Neuron (in vitro differentiated cells): ENCODE data around the gene CYP2D6.
"Not testable (repeated sequence)": the region's sequence is repeated elsewhere in the genome, so short reads cannot be mapped to it uniquely, and the experiment has no call there.

Source experiments
- H2AFZ ChIP-seq: one replicate; pipeline ENCODE4 v1.6.1; 2013; ENCODE audit warnings: low read depth, mild to moderate bottlenecking, inconsistent platforms, low read length, moderate library complexity
- H3K27me3 ChIP-seq: one replicate; pipeline ENCODE4 v1.6.1; 2013; ENCODE audit warnings: low read length; ENCODE audit not compliant: insufficient read depth
- H3K36me3 ChIP-seq: one replicate; pipeline ENCODE4 v1.6.1; 2013; ENCODE audit warnings: low read length; ENCODE audit not compliant: insufficient read depth
- H3K4me1 ChIP-seq: one replicate; pipeline ENCODE4 v1.6.1; 2013; ENCODE audit warnings: low read length; ENCODE audit not compliant: insufficient read depth
- H3K4me3 ChIP-seq: 2 replicates; pipeline ENCODE4 v1.5.1; 2013; ENCODE audit warnings: mild to moderate bottlenecking, low read length, moderate library complexity
- H3K9me3 ChIP-seq: one replicate; pipeline ENCODE4 v1.6.1; 2013; ENCODE audit warnings: low read length

The CYP2D6 gene

GRCh38 chr22:42130639-42131431 lies at the start of gene CYP2D6:
CYP2D6 (minus strand) TSS chr22:42130810; CDS start chr22:42130791, 19 bp downstream.
- not testable (repeated sequence) for H3K9me3 ChIP-seq, H3K36me3 ChIP-seq, H3K27me3 ChIP-seq, H3K4me3 ChIP-seq, H2AFZ ChIP-seq, H3K4me1 ChIP-seq

- Histone ChIP-seq H3K4me3 (no peak overlapping the region), H2AFZ (no peak overlapping the region), H3K27me3 (no peaks in the 10 kb centered on the region)
Measured at GRCh38 chr22:42179616-42180015, 49.0 kb upstream of the CYP2D6 start.

GRCh38 chr22:42178910-42179519 lies 48.4 kb upstream of the CYP2D6 start:
- Histone ChIP-seq H2AFZ (no peak overlapping the region), H3K27me3 (no peaks in the 10 kb centered on the region)

More at GRCh38 chr22:42179616-42180015, 49.0 kb upstream of the CYP2D6 start:
- Histone ChIP-seq H3K36me3 (peaks cover 11% of the 10 kb centered on the region), H3K4me1 (no peaks in the 10 kb centered on the region), H3K9me3 (no peaks in the 10 kb centered on the region)

GRCh38 chr22:42177891-42178336 lies 47.3 kb upstream of the CYP2D6 start:
- H3K4me3 ChIP-seq = no peak overlapping the region
- H3K27me3 ChIP-seq = no peaks in the 10 kb centered on the region
- no peak overlapping the region for H2AFZ ChIP-seq
- H3K9me3 ChIP-seq = no peaks in the 10 kb centered on the region
- H3K4me1 ChIP-seq = peaks cover 10% of the 10 kb centered on the region
- H3K36me3 ChIP-seq = peaks cover 11% of the 10 kb centered on the region

More at GRCh38 chr22:42178910-42179519, 48.4 kb upstream of the CYP2D6 start:
- no peak overlapping the region for H3K4me3 ChIP-seq
- peaks cover 11% of the 10 kb centered on the region for H3K36me3 ChIP-seq
- no peaks in the 10 kb centered on the region for H3K4me1 ChIP-seq
- H3K9me3 ChIP-seq = no peaks in the 10 kb centered on the region

- no peaks in the 10 kb centered on the region for H3K9me3 ChIP-seq
- H2AFZ ChIP-seq = no peak overlapping the region
- peaks cover 11% of the 10 kb centered on the region for H3K36me3 ChIP-seq
- no peaks in the 10 kb centered on the region for H3K27me3 ChIP-seq
- peaks cover 21% of the 10 kb centered on the region for H3K4me1 ChIP-seq
- H3K4me3 ChIP-seq = no peak overlapping the region
Measured at GRCh38 chr22:42176255-42176915, 45.8 kb upstream of the CYP2D6 start.

GRCh38 chr22:42174062-42174461 lies 43.5 kb upstream of the CYP2D6 start:
- Histone ChIP-seq H2AFZ (no peak overlapping the region), H3K9me3 (no peaks in the 10 kb centered on the region), H3K4me3 (no peak overlapping the region), H3K27me3 (no peaks in the 10 kb centered on the region), H3K4me1 (peaks cover 22% of the 10 kb centered on the region), H3K36me3 (peaks cover 17% of the 10 kb centered on the region)

GRCh38 chr22:42173183-42173926 lies 42.7 kb upstream of the CYP2D6 start:
- no peak overlapping the region for H2AFZ ChIP-seq
- H3K36me3 ChIP-seq = peaks cover 17% of the 10 kb centered on the region
- H3K27me3 ChIP-seq = no peaks in the 10 kb centered on the region
- no peaks in the 10 kb centered on the region for H3K9me3 ChIP-seq
- H3K4me3 ChIP-seq = no peak overlapping the region
- peaks cover 22% of the 10 kb centered on the region for H3K4me1 ChIP-seq

GRCh38 chr22:42172773-42173172 lies 42.2 kb upstream of the CYP2D6 start:
- Histone ChIP-seq H3K9me3 (no peaks in the 10 kb centered on the region), H2AFZ (no peak overlapping the region), H3K4me1 (peaks cover 22% of the 10 kb centered on the region), H3K27me3 (no peaks in the 10 kb centered on the region), H3K36me3 (peaks cover 14% of the 10 kb centered on the region), H3K4me3 (no peak overlapping the region)

GRCh38 chr22:42171946-42172719 lies 41.5 kb upstream of the CYP2D6 start:
- H3K4me1 ChIP-seq = peaks cover 22% of the 10 kb centered on the region
- H3K36me3 ChIP-seq = peaks cover 17% of the 10 kb centered on the region

GRCh38 chr22:42171417-42171816 lies 40.8 kb upstream of the CYP2D6 start:
- H3K9me3 ChIP-seq = no peaks in the 10 kb centered on the region
- H3K4me3 ChIP-seq = no peak overlapping the region
- H3K4me1 ChIP-seq = peaks cover 22% of the 10 kb centered on the region
- H2AFZ ChIP-seq = no peak overlapping the region
- peaks cover 20% of the 10 kb centered on the region for H3K36me3 ChIP-seq
- H3K27me3 ChIP-seq = no peaks in the 10 kb centered on the region

More at GRCh38 chr22:42171946-42172719, 41.5 kb upstream of the CYP2D6 start:
- Histone ChIP-seq H3K27me3 (no peaks in the 10 kb centered on the region), H3K9me3 (no peaks in the 10 kb centered on the region), H3K4me3 (no peak overlapping the region), H2AFZ (no peak overlapping the region)

GRCh38 chr22:42170946-42171345 lies 40.3 kb upstream of the CYP2D6 start:
- H3K36me3 ChIP-seq = peaks cover 19% of the 10 kb centered on the region
- no peaks in the 10 kb centered on the region for H3K27me3 ChIP-seq
- H3K4me1 ChIP-seq = peaks cover 22% of the 10 kb centered on the region
- no peaks in the 10 kb centered on the region for H3K9me3 ChIP-seq
- no peak overlapping the region for H2AFZ ChIP-seq
- no peak overlapping the region for H3K4me3 ChIP-seq

- H3K4me1 ChIP-seq = peaks cover 22% of the 10 kb centered on the region
- no peaks in the 10 kb centered on the region for H3K9me3 ChIP-seq
- H2AFZ ChIP-seq = no peak overlapping the region
- H3K36me3 ChIP-seq = peaks cover 21% of the 10 kb centered on the region
- no peak overlapping the region for H3K4me3 ChIP-seq
- no peaks in the 10 kb centered on the region for H3K27me3 ChIP-seq
Measured at GRCh38 chr22:42169055-42169469, 38.5 kb upstream of the CYP2D6 start.
